GM12878 (cell line): ENCODE results near the gene CHD6.

Experiments used
- CTCF ChIP-seq, 3 experiments: IDR thresholded peaks in 2 of 3; conservative IDR thresholded peaks in 1 of 3; 2 replicates each; pipeline ENCODE4 v1.5.1; 2011; ENCODE audit warnings: low read depth in 3 of 3, low read length in 3 of 3, mild to moderate bottlenecking in 3 of 3, control low read depth in 2 of 3, moderate library complexity in 2 of 3, inconsistent platforms in 1 of 3, mixed read lengths in 1 of 3; ENCODE audit not compliant: control insufficient read depth in 2 of 3, insufficient read depth in 1 of 3; ENCODE audit errors: extremely low read depth in 1 of 3
- NFYB ChIP-seq: IDR thresholded peaks from 2 replicates; pipeline ENCODE4 v1.6.1; 2011; ENCODE audit warnings: low read depth, mild to moderate bottlenecking, low read length, improper control_type of control experiment, moderate library complexity; ENCODE audit not compliant: insufficient read depth
- POLR2A ChIP-seq: IDR thresholded peaks from 2 replicates; pipeline ENCODE4 v1.6.1; 2011; ENCODE audit warnings: low read depth, mild to moderate bottlenecking, low read length
- POLR2AphosphoS5 ChIP-seq: IDR thresholded peaks from 2 replicates; pipeline ENCODE4 v1.6.1; 2011; ENCODE audit warnings: mild to moderate bottlenecking, low read length, inconsistent platforms
- TCF12 ChIP-seq: IDR thresholded peaks from 2 replicates; pipeline ENCODE4 v1.6.1; 2011; ENCODE audit warnings: low read depth, mild to moderate bottlenecking, low read length
- ZBED1 ChIP-seq: IDR thresholded peaks from 2 replicates; pipeline ENCODE4 v1.6.1; 2016; ENCODE audit warnings: borderline replicate concordance

- TF ChIP-seq POLR2AphosphoS5 (no peak), CTCF (IDR thresholded peaks at IDR 0.05 in 2 of 3, conservative IDR thresholded peaks at IDR 0.05 in 1 of 3; ENCODE audit: control insufficient read depth in 2 of 3, extremely low read depth in 1 of 3, insufficient read depth in 1 of 3, low read depth in 3 of 3, low read length in 3 of 3) (no peak), TCF12 (no peak), POLR2A (no peak), NFYB (no peak), ZBED1 (no peak)
Measured at GRCh38 chr20:41540918-41541317, 77.3 kb downstream of the CHD6 start.
